IMR-90 (cell line): ENCODE data around the gene PCCB. TPM values are rescaled to one million over a fixed set of nuclear protein-coding genes. Genes with fewer than 3 reads are reported as not detected.
"Not testable (repeated sequence)": the region's sequence is repeated elsewhere in the genome, so short reads cannot be mapped to it uniquely, and the experiment has no call there.

Experiments
- ATAC-seq: fragments of 200-7000 bp; cut with Tn5 transposase; 2 replicates; pipeline ENCODE4 v1.9.1; 2020; ENCODE audit warnings: low read depth, mild to moderate bottlenecking, moderate library complexity
- BruUV-seq: library from RNA; stranded (reverse); fragments of 400-500 nt; replicated peaks from 2 replicates; lab custom pipeline; 2021; lab: Mats Ljungman, UMichigan
- CTCF ChIA-PET: fragments of 300-600 bp; formaldehyde crosslinking; extraction: SDS; loops from one replicate; lab custom pipeline; 2021; ENCODE audit warnings: antibody characterized with exemption; lab: Yijun Ruan, JAX
- POLR2A ChIA-PET: fragments of 300-600 bp; sonication (Branson Sonifier 250); formaldehyde crosslinking; loops from one replicate; lab custom pipeline; 2022; ENCODE audit warnings: antibody characterized with exemption; ENCODE audit not compliant: unreplicated experiment; lab: Charles Lee
- DNase-seq: peaks from one replicate; pipeline ENCODE4 v3.0.0; 2013
- H2AFZ ChIP-seq: replicated peaks from 2 replicates; pipeline ENCODE3; 2013; ENCODE audit warnings: low read length, mild to moderate bottlenecking; ENCODE audit not compliant: poor library complexity
- H2AK5ac ChIP-seq: 2 replicates; pipeline ENCODE4 v1.6.1; 2013; ENCODE audit warnings: low read depth, low read length, inconsistent platforms
- H2AK9ac ChIP-seq: replicated peaks from 2 replicates; pipeline ENCODE3; 2013; ENCODE audit warnings: mild to moderate bottlenecking, low read depth, low read length, moderate library complexity; ENCODE audit not compliant: poor library complexity
- H2BK120ac ChIP-seq: 2 replicates; pipeline ENCODE4 v1.6.1; 2013; ENCODE audit warnings: low read depth, low read length, inconsistent platforms
- H2BK15ac ChIP-seq: 3 replicates; pipeline ENCODE4 v1.6.1; 2013; ENCODE audit warnings: low read depth, low read length, inconsistent platforms
- H2BK20ac ChIP-seq: 2 replicates; pipeline ENCODE4 v1.6.1; 2013; ENCODE audit warnings: low read depth, mild to moderate bottlenecking, inconsistent platforms, low read length, moderate library complexity
- H2BK5ac ChIP-seq: 2 replicates; pipeline ENCODE4 v1.6.1; 2013; ENCODE audit warnings: mild to moderate bottlenecking, low read depth, low read length, inconsistent platforms; ENCODE audit not compliant: poor library complexity, severe bottlenecking
- H3K14ac ChIP-seq: replicated peaks from 2 replicates; pipeline ENCODE4 v1.6.1; 2013; ENCODE audit warnings: low read depth, low read length, inconsistent platforms
- H3K18ac ChIP-seq: 2 replicates; pipeline ENCODE4 v1.6.1; 2013; ENCODE audit warnings: low read depth, low read length, control low read depth
- H3K23ac ChIP-seq: 2 replicates; pipeline ENCODE4 v1.6.1; 2013; ENCODE audit warnings: low read depth, low read length, inconsistent platforms
- H3K27ac ChIP-seq: 2 replicates; pipeline ENCODE4 v1.5.1; 2013; ENCODE audit warnings: mild to moderate bottlenecking, control low read depth, low read length; ENCODE audit not compliant: insufficient read depth
- H3K27me3 ChIP-seq: 2 replicates; pipeline ENCODE4 v1.6.1; 2013; ENCODE audit warnings: low read length; ENCODE audit not compliant: control insufficient read depth, insufficient read depth
- H3K36me3 ChIP-seq: 2 replicates; pipeline ENCODE4 v1.6.1; 2013; ENCODE audit warnings: low read length, mixed read lengths; ENCODE audit not compliant: control insufficient read depth, insufficient read depth
- H3K4ac ChIP-seq: 2 replicates; pipeline ENCODE4 v1.6.1; 2013; ENCODE audit warnings: low read depth, low read length, inconsistent platforms
- H3K4me1 ChIP-seq: 2 replicates; pipeline ENCODE4 v1.6.1; 2013; ENCODE audit warnings: low read length, mixed read lengths; ENCODE audit not compliant: control insufficient read depth, insufficient read depth
- H3K4me2 ChIP-seq: 2 replicates; pipeline ENCODE4 v1.6.1; 2013; ENCODE audit warnings: low read depth, mild to moderate bottlenecking, control low read depth, low read length, moderate library complexity
- H3K4me3 ChIP-seq: 2 replicates; pipeline ENCODE4 v1.5.1; 2013; ENCODE audit warnings: low read depth, mild to moderate bottlenecking, control low read depth, low read length, moderate library complexity; ENCODE audit not compliant: insufficient read depth
- H3K56ac ChIP-seq: 2 replicates; pipeline ENCODE4 v1.6.1; 2013; ENCODE audit warnings: low read length, inconsistent platforms; ENCODE audit not compliant: insufficient read depth; ENCODE audit errors: extremely low read depth
- H3K79me1 ChIP-seq, 2 experiments: 2 replicates each; pipeline ENCODE4 v1.6.1; 2013; ENCODE audit warnings: low read length in 2 of 2, inconsistent platforms in 1 of 2, low read depth in 1 of 2
- H3K9ac ChIP-seq: 2 replicates; pipeline ENCODE4 v1.6.1; 2013; ENCODE audit warnings: low read depth, low read length, control low read depth
- H3K9me1 ChIP-seq: 2 replicates; pipeline ENCODE4 v1.6.1; 2013; ENCODE audit warnings: low read length, inconsistent platforms; ENCODE audit not compliant: insufficient read depth
- H3K9me3 ChIP-seq: 2 replicates; pipeline ENCODE4 v1.6.1; 2013; ENCODE audit warnings: low read length; ENCODE audit not compliant: control insufficient read depth, insufficient read depth
- H4K20me1 ChIP-seq: 2 replicates; pipeline ENCODE4 v1.6.1; 2013; ENCODE audit warnings: low read length, inconsistent platforms; ENCODE audit not compliant: insufficient read depth
- H4K5ac ChIP-seq: 2 replicates; pipeline ENCODE4 v1.6.1; 2013; ENCODE audit warnings: mild to moderate bottlenecking, low read depth, low read length, control low read depth
- H4K8ac ChIP-seq, 2 experiments: 2 replicates each; pipeline ENCODE4 v1.6.1; 2013; ENCODE audit warnings: low read depth in 2 of 2, low read length in 2 of 2, control low read depth in 1 of 2, inconsistent platforms in 1 of 2
- H4K91ac ChIP-seq: 2 replicates; pipeline ENCODE4 v1.6.1; 2013; ENCODE audit warnings: low read depth, low read length, inconsistent platforms; ENCODE audit not compliant: insufficient read depth
- WGBS, 2 experiments: methylation state at CpG; one replicate each; pipeline versions ENCODE4 v1.1.5 to v1.1.7; 2013; ENCODE audit warnings: missing lambda C conversion rate in 2 of 2; ENCODE audit not compliant: insufficient read length in 1 of 2; ENCODE audit errors: extremely low coverage in 2 of 2; 5-methylcytosine and 5-hydroxymethylcytosine counted together
- dilution Hi-C: fragments of 300-500 bp; cut with HindIII; formaldehyde crosslinking; loops from one replicate; pipeline ENCODE4 v1.14.3; 2018; ENCODE audit warnings: low sequenced_read_pairs; ENCODE audit not compliant: unreplicated experiment
- in situ Hi-C: fragments of 300-500 bp; cut with MboI; formaldehyde crosslinking; loops from 3 replicates; pipeline ENCODE4 v1.14.3; 2019; ENCODE audit warnings: low sequenced_read_pairs, inconsistent platforms, mixed read lengths
- intact Hi-C: fragments of 100-400 bp; cut with micrococcal nuclease; formaldehyde crosslinking; loops from 2 replicates; pipeline ENCODE4 v1.10.0; 2022
- polyA plus RNA-seq, 3 experiments: library from polyadenylated mRNA; depleted of rRNA; stranded (reverse); fragments of >200 nt; gene quantifications; 2 replicates each; pipeline ENCODE4 v1.2.3, GENCODE V29; 2012; ENCODE audit warnings: low replicate concordance in 1 of 3
- total RNA-seq: library from RNA; depleted of rRNA; stranded (reverse); fragments of >200 nt; gene quantifications from 2 replicates; pipeline ENCODE4 v1.2.3, GENCODE V29; 2012

Gene PCCB
- total and polyA plus RNA-seq, 2 of the 4 experiments (the other 2 are of a cell fraction), result 40.5 to 76.2 TPM

- CTCF ChIA-PET, result not testable (repeated sequence)
- WGBS, 2 experiments, result no CpG with 5 or more reads among the region's 2 CpGs
Measured at GRCh38 chr3:136271626-136272025, 21.5 kb downstream of the PCCB start.

More at GRCh38 chr3:136271626-136272025, 21.5 kb downstream of the PCCB start:
- H3K4me3 ChIP-seq, ATAC-seq, H3K23ac ChIP-seq, BruUV-seq, H2AFZ ChIP-seq, H3K56ac ChIP-seq, H4K91ac ChIP-seq, H3K36me3 ChIP-seq, H4K20me1 ChIP-seq, H3K4me2 ChIP-seq, H4K8ac ChIP-seq, dilution Hi-C loops, H3K27me3 ChIP-seq, H3K4ac ChIP-seq, intact Hi-C loops, H2BK15ac ChIP-seq, POLR2A ChIA-PET, H2AK9ac ChIP-seq, H3K27ac ChIP-seq, H3K18ac ChIP-seq, DNase-seq, H3K9ac ChIP-seq, H3K4me1 ChIP-seq, in situ Hi-C loops, H3K9me3 ChIP-seq, H3K9me1 ChIP-seq, H4K5ac ChIP-seq, H2BK5ac ChIP-seq, H3K14ac ChIP-seq, H2BK20ac ChIP-seq, H2AK5ac ChIP-seq, H2BK120ac ChIP-seq: not testable (repeated sequence)
- peaks cover 14 to 15% of the 10 kb centered on the region in 2 experiments for H3K79me1 ChIP-seq
